NT2/D1 (cell line): Measurements from ENCODE around the gene DNAJC12.

ENCODE experiments used
- SUZ12 ChIP-seq: IDR thresholded peaks from 2 replicates; pipeline ENCODE4 v1.6.1; 2011; ENCODE audit not compliant: insufficient read length, insufficient read depth; ENCODE audit errors: extremely low read depth
- YY1 ChIP-seq: IDR thresholded peaks from 2 replicates; pipeline ENCODE4 v1.6.1; 2011; ENCODE audit not compliant: insufficient read length, insufficient read depth
- ZNF274 ChIP-seq: IDR thresholded peaks from 2 replicates; pipeline ENCODE4 v1.6.1; 2011; ENCODE audit warnings: mild to moderate bottlenecking, low read depth, low read length

DNA sequence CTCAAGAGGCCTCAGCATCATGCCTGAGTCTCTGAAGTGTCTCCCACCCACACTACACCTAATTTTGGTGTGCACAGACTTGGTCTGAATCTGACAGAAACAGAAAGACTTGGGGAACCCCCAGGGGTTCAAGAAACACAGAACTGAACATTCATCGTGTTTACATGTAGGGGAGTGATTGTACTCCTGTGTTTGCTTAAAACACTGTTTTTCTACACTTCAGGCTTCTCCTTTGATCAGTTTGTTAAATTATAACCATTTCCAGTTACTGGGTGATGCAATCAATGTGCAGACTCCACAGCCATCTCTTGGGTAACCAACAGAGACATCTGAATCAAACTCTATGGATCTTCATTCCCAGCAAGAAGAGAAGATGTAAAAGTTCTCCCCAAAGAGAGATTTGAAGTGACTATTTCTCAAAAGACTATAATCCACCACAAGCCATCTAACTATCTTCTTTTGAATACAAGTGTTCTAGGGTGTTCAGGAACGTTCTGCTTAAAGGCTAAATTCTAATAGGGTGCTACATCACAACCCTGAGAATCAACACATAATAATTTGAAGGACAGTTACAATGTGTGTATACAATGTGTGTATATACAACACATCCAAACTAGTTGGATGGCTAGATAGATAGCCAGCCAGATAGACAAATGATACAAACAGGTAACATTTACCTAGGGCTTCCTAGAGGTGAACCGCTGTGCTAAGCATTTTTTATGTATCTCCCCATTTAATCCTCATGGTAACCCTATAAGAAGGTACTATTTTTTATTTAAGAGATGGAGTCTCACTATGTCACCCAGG is 34.2 kb downstream of the DNAJC12 start:
- TF ChIP-seq ZNF274 (no peak), SUZ12 (no peak), YY1 (no peak)
